Spleen (tissue), 7 donors: ENCODE measurements around the gene INO80.

ENCODE experiments used
- POLR2A ChIP-seq, 3 donors: fragments of 450-650 bp; IDR thresholded peaks; one replicate each; pipeline ENCODE4 v1.5.1; 2017; ENCODE audit warnings: antibody characterized with exemption in 3 of 3, mild to moderate bottlenecking in 1 of 3
- POLR2AphosphoS5 ChIP-seq, 3 donors: sonication (generic); formaldehyde crosslinking; IDR thresholded peaks; one replicate each; pipeline ENCODE4 v1.5.1; 2017; ENCODE audit warnings: antibody characterized with exemption in 3 of 3
- TF ChIP-seq, protein P1 (sequence below), 11 experiments: fragments of 200-600 bp in 7 of 11; fragments of 450-650 bp in 4 of 11; sonication (generic) in 4 of 11; IDR thresholded peaks in 8 of 11; conservative IDR thresholded peaks in 3 of 11; 1 replicate in 7 of 11; 2 replicates in 4 of 11; pipeline versions ENCODE4 v1.4.0 to v1.8.0; 2016 to 2021; ENCODE audit warnings: antibody characterized with exemption in 11 of 11, inconsistent platforms in 4 of 11, mild to moderate bottlenecking in 1 of 11
- donor health status: DM: no; HTN: no; CAD: no; lungs with moderate emphysema.
- donor health status: DM: no; HTN: no; CAD: no.
- donor health status: DM: no; HTN: no; CAD: no.

DNA sequence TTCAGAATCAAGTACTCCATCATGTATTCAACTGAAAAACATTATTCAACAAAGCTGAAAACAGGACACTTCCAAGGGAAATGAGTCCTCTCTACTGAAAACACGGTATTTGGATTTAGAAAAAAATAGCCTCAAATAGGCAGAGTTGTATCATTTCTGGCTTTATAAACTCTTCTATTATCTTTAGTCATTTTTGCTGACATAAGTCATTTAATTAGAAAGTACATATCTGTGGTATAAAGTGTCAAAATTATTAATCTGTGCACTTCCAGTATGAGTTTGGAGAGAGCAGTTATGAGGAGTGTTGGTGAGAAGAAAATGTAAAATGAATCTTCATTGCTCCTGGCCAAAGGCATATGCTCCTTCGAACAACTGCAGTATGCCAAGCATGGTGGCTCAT, 59.3 kb downstream of the INO80 start:
- TF ChIP-seq POLR2AphosphoS5 (IDR thresholded peaks at IDR 0.05) = no peak
- no peak for TF ChIP-seq POLR2A (IDR thresholded peaks at IDR 0.05)
- TF ChIP-seq, protein P1, sequence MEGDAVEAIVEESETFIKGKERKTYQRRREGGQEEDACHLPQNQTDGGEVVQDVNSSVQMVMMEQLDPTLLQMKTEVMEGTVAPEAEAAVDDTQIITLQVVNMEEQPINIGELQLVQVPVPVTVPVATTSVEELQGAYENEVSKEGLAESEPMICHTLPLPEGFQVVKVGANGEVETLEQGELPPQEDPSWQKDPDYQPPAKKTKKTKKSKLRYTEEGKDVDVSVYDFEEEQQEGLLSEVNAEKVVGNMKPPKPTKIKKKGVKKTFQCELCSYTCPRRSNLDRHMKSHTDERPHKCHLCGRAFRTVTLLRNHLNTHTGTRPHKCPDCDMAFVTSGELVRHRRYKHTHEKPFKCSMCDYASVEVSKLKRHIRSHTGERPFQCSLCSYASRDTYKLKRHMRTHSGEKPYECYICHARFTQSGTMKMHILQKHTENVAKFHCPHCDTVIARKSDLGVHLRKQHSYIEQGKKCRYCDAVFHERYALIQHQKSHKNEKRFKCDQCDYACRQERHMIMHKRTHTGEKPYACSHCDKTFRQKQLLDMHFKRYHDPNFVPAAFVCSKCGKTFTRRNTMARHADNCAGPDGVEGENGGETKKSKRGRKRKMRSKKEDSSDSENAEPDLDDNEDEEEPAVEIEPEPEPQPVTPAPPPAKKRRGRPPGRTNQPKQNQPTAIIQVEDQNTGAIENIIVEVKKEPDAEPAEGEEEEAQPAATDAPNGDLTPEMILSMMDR (IDR thresholded peaks at IDR 0.05 in 8 of 11, conservative IDR thresholded peaks at IDR 0.05 in 3 of 11) = no peak
